Fibroblast of lung (primary cell): Measurements from ENCODE around the gene MAST2. TPM values are rescaled to one million over a fixed set of nuclear protein-coding genes. Genes with fewer than 3 reads are reported as not detected.

Experiments used
- DNase-seq, 2 donors: peaks; one replicate each; pipeline versions ENCODE4 v3.0.0 to v3.0.0-alpha.2; 2010; ENCODE audit warnings: low read depth in 2 of 2
- H2AFZ ChIP-seq: 2 replicates; pipeline ENCODE4 v1.5.1; 2012; ENCODE audit warnings: low read length, control low read depth, inconsistent platforms
- H3K27ac ChIP-seq: 2 replicates; pipeline ENCODE4 v1.5.1; 2011; ENCODE audit warnings: low read length, control low read depth; ENCODE audit not compliant: insufficient read depth
- H3K27me3 ChIP-seq: 2 replicates; pipeline ENCODE4 v1.5.1; 2011; ENCODE audit warnings: mild to moderate bottlenecking, low read length; ENCODE audit not compliant: control insufficient read depth, insufficient read depth
- H3K36me3 ChIP-seq: 2 replicates; pipeline ENCODE4 v1.5.1; 2011; ENCODE audit warnings: low read length; ENCODE audit not compliant: control insufficient read depth, insufficient read depth
- H3K4me1 ChIP-seq: 2 replicates; pipeline ENCODE4 v1.5.1; 2011; ENCODE audit warnings: low read length; ENCODE audit not compliant: control insufficient read depth, insufficient read depth; ENCODE audit errors: extremely low read depth
- H3K4me2 ChIP-seq: 2 replicates; pipeline ENCODE4 v1.5.1; 2011; ENCODE audit warnings: low read length, control low read depth; ENCODE audit not compliant: insufficient read depth; ENCODE audit errors: extremely low read depth
- H3K4me3 ChIP-seq, 4 experiments: fragments of 200-600 bp in 1 of 4; sonication (generic) in 1 of 4; replicated peaks in 1 of 4; 2 replicates each; pipeline ENCODE4 v1.5.1; 2011 to 2016; ENCODE audit warnings: low read length in 4 of 4, low read depth in 3 of 4, mild to moderate bottlenecking in 3 of 4, control low read depth in 2 of 4, inconsistent platforms in 1 of 4, mixed read lengths in 1 of 4; ENCODE audit not compliant: insufficient read depth in 1 of 4; ENCODE audit errors: control extremely low read depth in 1 of 4
- H3K79me2 ChIP-seq: 2 replicates; pipeline ENCODE4 v1.5.1; 2012; ENCODE audit warnings: mild to moderate bottlenecking, low read length, inconsistent platforms; ENCODE audit not compliant: control insufficient read depth, insufficient read depth
- H3K9ac ChIP-seq: 2 replicates; pipeline ENCODE4 v1.5.1; 2011; ENCODE audit warnings: mild to moderate bottlenecking, low read length, control low read depth; ENCODE audit not compliant: insufficient read depth
- H3K9me3 ChIP-seq: 2 replicates; pipeline ENCODE4 v1.5.1; 2012; ENCODE audit warnings: low read depth, low read length; ENCODE audit not compliant: control insufficient read depth, insufficient read depth
- H4K20me1 ChIP-seq: 2 replicates; pipeline ENCODE4 v1.5.1; 2011; ENCODE audit warnings: low read length; ENCODE audit not compliant: control insufficient read depth, insufficient read depth; ENCODE audit errors: extremely low read depth
- CTCF ChIP-seq, 2 donors: IDR thresholded peaks in 1 of 2; conservative IDR thresholded peaks in 1 of 2; 1 replicate in 1 of 2; 2 replicates in 1 of 2; pipeline ENCODE4 v1.5.1; 2011 to 2012; ENCODE audit warnings: low read length in 2 of 2, control low read depth in 1 of 2, inconsistent platforms in 1 of 2, low read depth in 1 of 2, mild to moderate bottlenecking in 1 of 2
- EZH2 ChIP-seq: IDR thresholded peaks from 2 replicates; pipeline ENCODE4 v1.5.1; 2012; ENCODE audit warnings: low read length, control low read depth, mild to moderate bottlenecking; ENCODE audit errors: missing control alignments
- polyA plus RNA-seq, 2 donors: library from polyadenylated mRNA; depleted of rRNA in 1 of 2; stranded (reverse) in 1 of 2; unstranded in 1 of 2; fragments of >200 nt; gene quantifications; 2 replicates each; pipeline ENCODE4 v1.2.1, GENCODE V29; 2011 to 2012; ENCODE audit warnings: missing spikeins in 1 of 2
- total RNA-seq: library from RNA; depleted of rRNA; stranded (reverse); fragments of >200 nt; gene quantifications from 2 replicates; pipeline ENCODE4 v1.2.1, GENCODE V29; 2014

MAST2 gene
- total and polyA plus RNA-seq, 2 donors (not counting 1 experiment from before 2014, with no cell fraction given), result 17.5 to 24.9 TPM

DNA sequence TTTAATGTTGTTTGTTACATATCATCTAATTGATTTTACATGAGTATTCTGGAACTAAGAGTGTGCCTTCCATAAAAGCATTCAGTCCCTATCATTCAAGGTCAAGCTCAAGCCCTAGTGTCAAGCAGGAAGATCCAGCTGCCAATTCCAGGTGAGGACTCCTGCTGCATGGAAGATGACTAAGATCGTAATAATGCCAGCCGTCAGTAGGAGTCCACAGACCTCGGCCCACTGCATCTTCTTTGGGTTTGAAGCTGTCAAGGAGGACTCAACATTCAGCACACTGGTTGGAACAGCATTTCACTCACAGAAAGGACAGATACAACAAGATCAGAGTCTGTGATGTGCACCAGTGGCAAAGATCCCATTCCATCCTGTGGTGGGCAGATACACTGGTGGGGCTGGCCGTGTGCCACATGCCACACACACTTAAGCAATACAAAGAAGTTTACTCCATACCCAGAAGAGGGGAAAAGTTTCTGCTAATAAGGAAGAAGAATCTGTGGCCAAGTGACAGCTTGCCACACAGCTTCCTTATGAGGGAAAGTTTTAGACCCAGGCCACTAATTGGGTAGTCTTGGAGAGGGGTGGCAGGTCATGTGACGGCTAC, 168.6 kb downstream of the MAST2 start:
- no peaks in the 10 kb centered on the region for H3K9me3 ChIP-seq
- H3K79me2 ChIP-seq, result no peaks in the 10 kb centered on the region
- no peaks in the 10 kb centered on the region for H4K20me1 ChIP-seq
- TF ChIP-seq EZH2 (no peak), CTCF (conservative IDR thresholded peaks at IDR 0.05 in 1 of 2, IDR thresholded peaks at IDR 0.05 in 1 of 2; ENCODE audit: low read depth in 1 of 2, low read length in 2 of 2) (no peak)
- no peaks in the 10 kb centered on the region for H3K4me1 ChIP-seq
- peaks cover 1% of the 10 kb centered on the region for H3K36me3 ChIP-seq
- H2AFZ ChIP-seq, result no peak overlapping the region
- H3K27me3 ChIP-seq, result no peaks in the 10 kb centered on the region
- no peak overlapping the region for H3K9ac ChIP-seq
- no peak overlapping the region for H3K27ac ChIP-seq
- no peak overlapping the region for H3K4me2 ChIP-seq
- DNase-seq, result no peak
- no peak overlapping the region for H3K4me3 ChIP-seq

DNA sequence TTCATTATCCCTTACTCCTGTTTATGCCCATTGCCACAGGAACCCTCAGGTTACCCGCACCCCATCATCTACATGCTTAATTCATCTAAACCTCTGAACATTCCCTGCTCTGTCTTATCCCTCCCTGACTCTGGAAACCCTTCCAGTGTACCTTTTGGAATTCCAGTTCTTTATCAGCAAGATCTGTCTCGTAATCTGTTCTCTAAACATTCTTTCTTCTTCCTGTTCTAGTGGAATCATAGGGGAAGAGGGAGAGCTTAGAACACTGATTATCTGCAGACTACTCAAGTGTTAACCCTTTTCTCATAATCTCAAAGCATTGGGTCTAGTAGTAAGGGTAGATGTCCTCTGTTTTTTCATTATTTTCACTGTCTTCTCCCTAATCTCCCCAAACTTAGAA, 169.2 kb downstream of the MAST2 start:
- Histone ChIP-seq H3K9ac (no peak overlapping the region), H3K4me1 (no peaks in the 10 kb centered on the region), H3K27me3 (no peaks in the 10 kb centered on the region), H4K20me1 (no peaks in the 10 kb centered on the region), H3K27ac (no peak overlapping the region), H3K4me2 (no peak overlapping the region), H3K4me3 (no peak overlapping the region), H3K79me2 (no peaks in the 10 kb centered on the region), H3K9me3 (no peaks in the 10 kb centered on the region), H3K36me3 (peaks cover 1% of the 10 kb centered on the region), H2AFZ (no peak overlapping the region)
- TF ChIP-seq EZH2 (no peak), CTCF (conservative IDR thresholded peaks at IDR 0.05 in 1 of 2, IDR thresholded peaks at IDR 0.05 in 1 of 2; ENCODE audit: low read depth in 1 of 2, low read length in 2 of 2) (no peak)
- no peak for DNase-seq

- no peak for DNase-seq
- H3K36me3 ChIP-seq, result peaks cover 1% of the 10 kb centered on the region
- no peak overlapping the region for H3K4me3 ChIP-seq
- H3K27ac ChIP-seq, result no peak overlapping the region
- H4K20me1 ChIP-seq, result no peaks in the 10 kb centered on the region
- H2AFZ ChIP-seq, result no peak overlapping the region
- no peak overlapping the region for H3K4me2 ChIP-seq
- H3K79me2 ChIP-seq, result no peaks in the 10 kb centered on the region
- H3K9ac ChIP-seq, result no peak overlapping the region
- H3K9me3 ChIP-seq, result no peaks in the 10 kb centered on the region
- H3K4me1 ChIP-seq, result no peaks in the 10 kb centered on the region
- H3K27me3 ChIP-seq, result no peaks in the 10 kb centered on the region
- TF ChIP-seq EZH2 (no peak), CTCF (conservative IDR thresholded peaks at IDR 0.05 in 1 of 2, IDR thresholded peaks at IDR 0.05 in 1 of 2; ENCODE audit: low read depth in 1 of 2, low read length in 2 of 2) (no peak)
These were observed 169.7 kb downstream of the MAST2 start for GRCh38 chr1:45973121-45973520.
